Measurements from ENCODE around the gene CHCHD6. TPM values are rescaled to one million over a fixed set of nuclear protein-coding genes. Genes with fewer than 3 reads are reported as not detected.

The CHCHD6 gene
- total RNA-seq, 2 donors from 2014 or later: 23.6 to 34.4 TPM

GRCh38 chr3:126859415-126860246, 155.6 kb downstream of the CHCHD6 start:
- Histone ChIP-seq H3K27ac (ENCODE audit: low read depth, low read length) (no peak overlapping the region), H3K4me3 (ENCODE audit: low read length) (no peak overlapping the region), H3K36me3 (ENCODE audit: control insufficient read depth, insufficient read depth, low read length) (no peaks in the 10 kb centered on the region), H3K27me3 (ENCODE audit: control insufficient read depth, insufficient read depth, low read length, poor library complexity, severe bottlenecking) (no peaks in the 10 kb centered on the region), H3K9ac (ENCODE audit: extremely low read depth, low read length, poor library complexity, severe bottlenecking) (no peak overlapping the region), H3K9me3 (ENCODE audit: control insufficient read depth, low read length) (no peaks in the 10 kb centered on the region), H3K4me1 (ENCODE audit: control insufficient read depth, insufficient read depth, low read length) (no peaks in the 10 kb centered on the region)
- H3K9me3 Mint-ChIP-seq: no peaks in the 10 kb centered on the region
- WGBS, 2 experiments (ENCODE audit: insufficient coverage in 1 of 2, insufficient read length in 1 of 2): 92 to 93% methylated on average over 14 to 16 of the region's 16 CpGs
- H3K27ac Mint-ChIP-seq: no peak overlapping the region
- no peak overlapping the region for H3K4me3 Mint-ChIP-seq
- no peak for TF ChIP-seq CTCF (conservative IDR thresholded peaks at IDR 0.05)
- DNase-seq: no peak
- peaks cover 28% of the 10 kb centered on the region for H3K4me1 Mint-ChIP-seq
- H3K36me3 Mint-ChIP-seq (ENCODE audit: low read depth): peaks cover 5% of the 10 kb centered on the region
- H3K27me3 Mint-ChIP-seq (ENCODE audit: insufficient read depth): no peaks in the 10 kb centered on the region

GRCh38 chr3:126865736-126866135, 161.7 kb downstream of the CHCHD6 start:
- Histone ChIP-seq H3K9ac (ENCODE audit: extremely low read depth, low read length, poor library complexity, severe bottlenecking) (no peak overlapping the region), H3K9me3 (ENCODE audit: control insufficient read depth, low read length) (no peaks in the 10 kb centered on the region), H3K4me3 (ENCODE audit: low read length) (no peak overlapping the region), H3K27me3 (ENCODE audit: control insufficient read depth, insufficient read depth, low read length, poor library complexity, severe bottlenecking) (no peaks in the 10 kb centered on the region), H3K27ac (ENCODE audit: low read depth, low read length) (no peak overlapping the region), H3K36me3 (ENCODE audit: control insufficient read depth, insufficient read depth, low read length) (no peaks in the 10 kb centered on the region), H3K4me1 (ENCODE audit: control insufficient read depth, insufficient read depth, low read length) (peaks cover 3% of the 10 kb centered on the region)
- Mint-ChIP-seq H3K4me3 (no peak overlapping the region), H3K4me1 (no peaks in the 10 kb centered on the region), H3K27me3 (ENCODE audit: insufficient read depth) (no peaks in the 10 kb centered on the region), H3K27ac (no peak overlapping the region), H3K9me3 (peaks cover 3% of the 10 kb centered on the region), H3K36me3 (ENCODE audit: low read depth) (peaks cover 8% of the 10 kb centered on the region)
- 86 to 100% methylated on average over 1 of the region's 1 CpG for WGBS, 2 experiments (ENCODE audit: insufficient coverage in 1 of 2, insufficient read length in 1 of 2)
- DNase-seq: no peak
- no peak for TF ChIP-seq CTCF (conservative IDR thresholded peaks at IDR 0.05)

- Histone ChIP-seq H3K4me3 (ENCODE audit: low read length) (no peak overlapping the region), H3K4me1 (ENCODE audit: control insufficient read depth, insufficient read depth, low read length) (peaks cover 3% of the 10 kb centered on the region), H3K9ac (ENCODE audit: extremely low read depth, low read length, poor library complexity, severe bottlenecking) (no peak overlapping the region), H3K27me3 (ENCODE audit: control insufficient read depth, insufficient read depth, low read length, poor library complexity, severe bottlenecking) (no peaks in the 10 kb centered on the region), H3K36me3 (ENCODE audit: control insufficient read depth, insufficient read depth, low read length) (no peaks in the 10 kb centered on the region), H3K9me3 (ENCODE audit: control insufficient read depth, low read length) (no peaks in the 10 kb centered on the region), H3K27ac (ENCODE audit: low read depth, low read length) (no peak overlapping the region)
- peak; percentile 8 for DNase-seq
- H3K9me3 Mint-ChIP-seq: peaks cover 3% of the 10 kb centered on the region
- H3K4me1 Mint-ChIP-seq: no peaks in the 10 kb centered on the region
- H3K4me3 Mint-ChIP-seq: no peak overlapping the region
- peaks cover 8% of the 10 kb centered on the region for H3K36me3 Mint-ChIP-seq (ENCODE audit: low read depth)
- TF ChIP-seq CTCF (conservative IDR thresholded peaks at IDR 0.05): no peak
- H3K27me3 Mint-ChIP-seq (ENCODE audit: insufficient read depth): no peaks in the 10 kb centered on the region
- WGBS, 2 experiments (ENCODE audit: insufficient coverage in 1 of 2, insufficient read length in 1 of 2): 81 to 88% methylated on average over 3 of the region's 3 CpGs
- no peak overlapping the region for H3K27ac Mint-ChIP-seq
Measured at GRCh38 chr3:126866175-126866759, 162.2 kb downstream of the CHCHD6 start.
